GM12873 (cell line): ENCODE measurements around the gene SDSL.

Experiments
- TF ChIP-seq, protein P1 (sequence below): IDR thresholded peaks from 2 replicates; pipeline ENCODE4 v1.5.1; 2012; ENCODE audit warnings: low read depth, mild to moderate bottlenecking, moderate library complexity, low read length, control low read depth; ENCODE audit not compliant: insufficient read depth; ENCODE audit errors: missing control alignments

The SDSL gene

DNA sequence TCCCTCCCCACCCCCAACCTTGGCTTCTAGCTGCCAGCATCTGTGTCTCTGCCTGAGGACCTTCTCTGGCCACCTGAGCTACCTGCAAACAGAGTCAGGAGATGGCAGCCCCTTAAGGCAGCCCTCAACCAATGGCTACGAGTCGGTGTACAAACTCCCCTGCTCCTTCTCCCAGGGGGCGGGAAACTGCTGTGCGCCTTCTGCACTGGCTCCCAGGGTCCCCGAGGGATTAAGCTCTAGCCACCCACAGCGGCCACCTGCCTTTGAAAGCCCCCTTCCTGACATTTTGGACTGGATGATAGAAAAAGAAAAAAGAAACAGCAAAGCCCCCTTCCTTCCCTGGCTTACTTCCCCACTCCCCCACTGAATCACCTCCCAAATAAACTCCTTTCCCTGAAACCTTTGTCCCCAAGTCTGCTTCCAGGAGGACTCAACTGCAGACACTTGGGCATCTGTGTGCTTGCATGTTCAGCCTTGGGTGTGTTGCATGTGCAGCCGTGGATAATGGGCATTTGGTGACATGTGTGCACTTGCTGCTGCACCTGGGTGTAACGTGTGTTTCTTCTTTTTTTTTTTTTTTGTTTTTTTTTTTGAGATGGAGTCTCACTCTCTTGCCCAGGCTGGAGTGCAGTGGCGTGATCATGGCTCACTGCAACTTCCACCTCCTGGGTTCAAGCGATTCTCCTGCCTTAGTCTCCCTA lies 24.5 kb upstream of the SDSL start:
- TF ChIP-seq, protein P1, sequence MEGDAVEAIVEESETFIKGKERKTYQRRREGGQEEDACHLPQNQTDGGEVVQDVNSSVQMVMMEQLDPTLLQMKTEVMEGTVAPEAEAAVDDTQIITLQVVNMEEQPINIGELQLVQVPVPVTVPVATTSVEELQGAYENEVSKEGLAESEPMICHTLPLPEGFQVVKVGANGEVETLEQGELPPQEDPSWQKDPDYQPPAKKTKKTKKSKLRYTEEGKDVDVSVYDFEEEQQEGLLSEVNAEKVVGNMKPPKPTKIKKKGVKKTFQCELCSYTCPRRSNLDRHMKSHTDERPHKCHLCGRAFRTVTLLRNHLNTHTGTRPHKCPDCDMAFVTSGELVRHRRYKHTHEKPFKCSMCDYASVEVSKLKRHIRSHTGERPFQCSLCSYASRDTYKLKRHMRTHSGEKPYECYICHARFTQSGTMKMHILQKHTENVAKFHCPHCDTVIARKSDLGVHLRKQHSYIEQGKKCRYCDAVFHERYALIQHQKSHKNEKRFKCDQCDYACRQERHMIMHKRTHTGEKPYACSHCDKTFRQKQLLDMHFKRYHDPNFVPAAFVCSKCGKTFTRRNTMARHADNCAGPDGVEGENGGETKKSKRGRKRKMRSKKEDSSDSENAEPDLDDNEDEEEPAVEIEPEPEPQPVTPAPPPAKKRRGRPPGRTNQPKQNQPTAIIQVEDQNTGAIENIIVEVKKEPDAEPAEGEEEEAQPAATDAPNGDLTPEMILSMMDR: no peak

DNA sequence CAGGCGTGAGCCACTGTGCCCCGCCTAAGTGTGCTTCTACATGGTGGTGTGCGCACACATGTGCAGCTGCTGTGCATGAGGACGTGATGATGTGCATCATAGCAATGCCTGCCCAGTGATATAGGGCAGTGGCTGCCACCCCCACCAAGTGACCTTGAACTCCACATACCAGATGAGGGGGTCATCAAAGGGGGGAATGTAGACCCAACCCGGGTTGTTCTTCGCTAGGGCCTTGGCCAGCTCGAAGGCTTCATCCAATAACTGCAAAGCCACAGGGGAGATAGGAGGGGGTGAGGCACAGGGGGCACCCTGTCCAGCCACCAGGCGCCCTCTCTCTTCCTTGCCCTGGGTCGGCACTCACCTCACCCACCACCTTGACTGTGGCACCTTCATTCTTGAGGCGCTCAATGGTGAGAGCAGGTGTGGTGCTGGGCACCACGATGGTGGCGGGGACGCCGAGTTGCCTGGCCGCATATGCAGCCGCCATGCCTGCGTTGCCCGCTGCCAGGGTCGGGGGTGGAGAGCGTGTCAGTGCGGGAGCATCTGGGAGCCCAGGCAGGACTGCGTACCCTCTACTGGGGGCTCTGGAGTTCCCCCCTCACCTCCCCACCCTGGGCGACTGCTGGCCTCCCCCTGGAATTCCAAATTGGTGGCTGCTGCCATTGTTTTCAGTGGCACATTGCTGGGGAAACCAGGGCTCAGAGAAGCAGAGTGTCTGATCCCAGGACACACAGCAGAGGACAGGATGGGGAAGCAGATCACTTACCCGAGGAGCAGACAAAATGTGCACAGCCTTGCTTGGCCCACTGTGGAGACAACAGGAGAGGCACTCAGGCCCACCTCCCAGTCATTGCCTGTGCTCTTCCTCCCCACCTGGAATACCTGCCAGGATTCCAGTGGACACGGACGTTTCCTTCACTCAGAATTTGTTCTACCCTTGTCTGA lies 23.6 kb upstream of the SDSL start:
- TF ChIP-seq, protein P1: no peak

DNA sequence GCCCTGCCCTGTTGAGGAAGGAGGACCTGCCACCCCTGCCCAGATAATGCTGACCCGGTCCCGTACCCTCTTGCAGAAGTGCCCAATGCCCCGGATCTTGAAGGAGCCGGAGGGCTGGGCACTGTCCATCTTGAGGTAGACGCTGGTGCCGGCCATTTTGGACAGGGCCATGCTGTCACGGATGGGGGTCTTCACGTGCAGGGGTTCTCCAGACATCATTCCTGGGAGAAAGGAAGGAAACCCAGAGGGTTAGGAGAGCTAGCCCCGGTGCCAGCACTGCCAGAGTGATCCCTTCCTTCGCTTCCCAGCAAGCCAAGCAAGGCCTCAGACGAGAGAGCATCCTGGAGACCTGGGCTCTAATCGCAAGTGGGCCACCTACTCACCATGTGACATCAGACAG lies 22.7 kb upstream of the SDSL start:
- TF ChIP-seq, protein P1: no peak

DNA sequence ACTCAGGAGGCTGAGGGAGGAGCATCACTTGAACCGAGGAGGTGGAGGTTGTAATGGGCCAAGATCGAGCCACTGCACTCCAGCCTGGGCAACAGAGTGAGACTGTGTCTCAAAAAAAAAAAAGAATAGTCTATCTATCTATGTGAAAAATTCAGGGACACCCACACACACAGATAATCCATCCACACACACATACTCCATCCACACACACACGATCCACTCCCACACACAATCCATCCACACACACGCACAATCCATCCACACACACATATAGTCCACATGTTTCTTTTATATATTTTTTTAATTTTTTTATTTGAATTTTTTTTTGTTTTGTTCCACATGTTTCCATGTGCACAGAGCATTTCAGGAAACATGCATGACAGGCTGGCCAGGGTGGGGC lies 21.8 kb upstream of the SDSL start:
- TF ChIP-seq, protein P1: no peak

DNA sequence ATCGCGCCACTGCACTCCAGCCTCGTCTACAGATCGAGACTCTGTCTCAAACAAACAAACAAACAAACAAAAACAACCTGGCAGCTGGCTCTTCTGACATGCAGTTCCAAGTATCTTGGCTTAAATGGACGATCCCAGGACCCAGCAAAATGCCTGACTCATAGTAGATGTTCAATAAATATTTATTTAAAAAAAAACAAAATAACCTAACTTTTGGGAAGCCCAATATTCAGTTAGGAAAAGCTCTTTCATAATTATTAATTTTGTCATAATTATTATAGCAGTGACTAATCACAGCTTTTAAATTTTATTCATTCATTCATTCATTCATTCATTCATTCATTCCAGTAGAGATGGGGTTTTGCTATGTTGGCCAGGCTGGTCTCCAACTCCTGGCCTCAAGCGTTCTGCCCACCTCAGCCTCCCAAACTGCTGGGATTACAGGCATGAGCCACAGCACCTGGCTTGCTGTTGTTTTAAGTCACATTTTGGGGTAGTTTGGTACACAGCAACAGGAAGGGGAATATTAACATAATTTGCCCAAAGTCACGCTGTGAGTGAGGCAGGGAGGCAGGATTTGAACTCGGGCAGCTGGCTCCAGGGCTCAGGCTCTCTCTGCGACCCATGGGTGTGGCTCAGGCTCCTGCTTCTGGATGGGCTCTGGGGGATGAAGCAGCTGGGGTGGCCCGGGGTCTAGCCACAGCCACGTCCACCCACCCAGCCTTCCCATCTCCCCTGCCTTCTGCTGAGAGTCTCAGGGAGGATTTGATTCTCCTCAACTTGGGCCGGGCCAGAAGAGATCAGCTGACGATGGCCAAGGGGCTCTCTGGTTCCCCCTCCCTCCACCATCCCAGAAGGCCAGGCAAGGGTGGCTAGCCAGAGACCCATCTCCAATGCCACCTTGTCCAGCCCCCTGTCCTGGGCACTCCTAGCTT lies 20.8 kb upstream of the SDSL start:
- TF ChIP-seq, protein P1: no peak

DNA sequence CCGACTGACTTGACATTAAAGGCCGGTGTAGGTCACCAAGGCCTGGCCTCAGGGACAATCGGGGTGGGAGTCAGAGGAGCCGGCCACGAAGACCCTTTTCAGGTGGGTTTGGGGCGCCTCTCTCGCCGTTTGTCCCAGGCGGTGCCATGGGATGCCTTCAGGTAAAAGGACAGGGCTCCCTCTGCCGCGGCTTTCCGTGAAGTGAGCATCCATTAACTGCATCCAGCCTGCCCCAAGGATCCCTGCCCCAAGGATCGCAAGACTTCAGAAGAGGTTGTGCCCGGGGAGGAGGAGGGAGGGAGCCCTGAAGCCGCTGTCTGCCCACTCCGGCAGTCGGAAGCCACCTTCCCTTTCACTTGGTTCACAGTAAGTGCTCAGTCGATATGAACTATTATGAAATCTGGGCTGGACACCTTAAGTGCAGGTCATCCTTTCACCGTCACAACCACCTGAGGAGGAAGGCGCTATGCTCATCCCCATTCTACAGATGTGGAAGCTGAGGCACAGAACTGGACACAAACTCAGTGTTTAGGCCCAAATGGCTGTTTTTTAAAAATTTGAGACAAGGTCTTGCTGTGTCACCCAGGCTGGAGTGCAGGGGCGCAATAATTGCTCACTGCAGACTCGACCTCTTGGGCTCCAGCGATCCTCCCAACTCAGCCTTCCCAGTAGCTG lies 19.5 kb upstream of the SDSL start:
- TF ChIP-seq, protein P1: no peak
